Lower leg skin (tissue), 3 donors: ENCODE measurements around the gene NELL1.

Source experiments
- POLR2A ChIP-seq, 2 donors: fragments of 450-650 bp; IDR thresholded peaks; one replicate each; pipeline ENCODE4 v1.6.1; 2016 to 2017; ENCODE audit warnings: antibody characterized with exemption in 2 of 2, mild to moderate bottlenecking in 1 of 2, moderate library complexity in 1 of 2
- TF ChIP-seq, protein P1 (sequence below), 3 donors: fragments of 450-650 bp; IDR thresholded peaks; one replicate each; pipeline ENCODE4 v1.5.1; 2016; ENCODE audit warnings: antibody characterized with exemption in 3 of 3, mild to moderate bottlenecking in 3 of 3, moderate library complexity in 2 of 3

DNA sequence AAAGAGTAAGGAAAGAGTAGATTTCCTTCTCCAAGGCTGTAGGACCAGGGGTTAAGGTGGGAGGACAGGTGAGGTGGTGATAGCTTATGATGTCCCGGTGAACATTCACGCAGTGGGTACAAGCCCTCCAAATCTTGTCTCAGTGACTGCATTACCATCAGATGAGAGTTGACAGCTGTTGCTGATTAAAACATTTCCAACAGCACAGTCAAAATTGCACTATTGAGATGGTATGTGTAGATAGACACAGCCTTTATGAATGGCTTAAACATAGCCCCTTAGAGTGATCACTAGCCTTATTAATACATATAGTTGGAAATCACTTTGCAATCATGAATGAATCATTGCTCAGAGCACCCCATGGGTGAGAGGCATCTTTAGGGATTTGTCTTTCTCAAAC lies 7.3 kb downstream of the NELL1 start:
- TF ChIP-seq, protein P1, sequence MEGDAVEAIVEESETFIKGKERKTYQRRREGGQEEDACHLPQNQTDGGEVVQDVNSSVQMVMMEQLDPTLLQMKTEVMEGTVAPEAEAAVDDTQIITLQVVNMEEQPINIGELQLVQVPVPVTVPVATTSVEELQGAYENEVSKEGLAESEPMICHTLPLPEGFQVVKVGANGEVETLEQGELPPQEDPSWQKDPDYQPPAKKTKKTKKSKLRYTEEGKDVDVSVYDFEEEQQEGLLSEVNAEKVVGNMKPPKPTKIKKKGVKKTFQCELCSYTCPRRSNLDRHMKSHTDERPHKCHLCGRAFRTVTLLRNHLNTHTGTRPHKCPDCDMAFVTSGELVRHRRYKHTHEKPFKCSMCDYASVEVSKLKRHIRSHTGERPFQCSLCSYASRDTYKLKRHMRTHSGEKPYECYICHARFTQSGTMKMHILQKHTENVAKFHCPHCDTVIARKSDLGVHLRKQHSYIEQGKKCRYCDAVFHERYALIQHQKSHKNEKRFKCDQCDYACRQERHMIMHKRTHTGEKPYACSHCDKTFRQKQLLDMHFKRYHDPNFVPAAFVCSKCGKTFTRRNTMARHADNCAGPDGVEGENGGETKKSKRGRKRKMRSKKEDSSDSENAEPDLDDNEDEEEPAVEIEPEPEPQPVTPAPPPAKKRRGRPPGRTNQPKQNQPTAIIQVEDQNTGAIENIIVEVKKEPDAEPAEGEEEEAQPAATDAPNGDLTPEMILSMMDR (IDR thresholded peaks at IDR 0.05): no peak
- TF ChIP-seq POLR2A (IDR thresholded peaks at IDR 0.05): no peak
